NCI-H1105 (cell line): Measurements from ENCODE around the gene WDR87.

Experiments used
- DNase-seq: peaks from one replicate; lab custom pipeline; 2025; lab: John Stamatoyannopoulos, UW

Gene WDR87

GRCh38 chr19:37905946-37906868 lies at the start of gene WDR87:
Gene WDR87 (minus strand): TSS chr19:37906594. CDS start chr19:37898239, 8,355 bp downstream.
- DNase-seq = peak; percentile 74

- peak; percentile 89 for DNase-seq
Measured at GRCh38 chr19:37955986-37956385, 49.6 kb upstream of the WDR87 start.

- no peak for DNase-seq
Measured at GRCh38 chr19:37954421-37954874, 48.1 kb upstream of the WDR87 start.

GRCh38 chr19:37953918-37954303 lies 47.5 kb upstream of the WDR87 start:
- DNase-seq = no peak

GRCh38 chr19:37953171-37953917 lies 47.0 kb upstream of the WDR87 start:
- DNase-seq = no peak

- DNase-seq = no peak
Measured at GRCh38 chr19:37951816-37952210, 45.4 kb upstream of the WDR87 start.

- no peak for DNase-seq
Measured at GRCh38 chr19:37950471-37951175, 44.2 kb upstream of the WDR87 start.

GRCh38 chr19:37948362-37948761 lies 42.0 kb upstream of the WDR87 start:
- no peak for DNase-seq

GRCh38 chr19:37947778-37948177 lies 41.4 kb upstream of the WDR87 start:
- DNase-seq = no peak

GRCh38 chr19:37946132-37946531 lies 39.7 kb upstream of the WDR87 start:
- DNase-seq = no peak

- no peak for DNase-seq
Measured at GRCh38 chr19:37943480-37943879, 37.1 kb upstream of the WDR87 start.

GRCh38 chr19:37942516-37942902 lies 36.1 kb upstream of the WDR87 start:
- DNase-seq = no peak

- no peak for DNase-seq
Measured at GRCh38 chr19:37941782-37942515, 35.6 kb upstream of the WDR87 start.

GRCh38 chr19:37938353-37938752 lies 32.0 kb upstream of the WDR87 start:
- DNase-seq = no peak

- DNase-seq = no peak
Measured at GRCh38 chr19:37936886-37937285, 30.5 kb upstream of the WDR87 start.

GRCh38 chr19:37936166-37936565 lies 29.8 kb upstream of the WDR87 start:
- DNase-seq = no peak

- no peak for DNase-seq
Measured at GRCh38 chr19:37935341-37935740, 28.9 kb upstream of the WDR87 start.

- DNase-seq = no peak
Measured at GRCh38 chr19:37933937-37934358, 27.6 kb upstream of the WDR87 start.

- no peak for DNase-seq
Measured at GRCh38 chr19:37932985-37933936, 26.9 kb upstream of the WDR87 start.

GRCh38 chr19:37931881-37932655 lies 25.7 kb upstream of the WDR87 start:
- peak; percentile 85 for DNase-seq
